ENCODE results near the gene OXCT2.

- TF ChIP-seq POLR2A (IDR thresholded peaks at IDR 0.05; ENCODE audit: low read length) (no peak), KDM1A (IDR thresholded peaks at IDR 0.05; ENCODE audit: low read depth) (no peak), CHD2 (IDR thresholded peaks at IDR 0.05; ENCODE audit: low read length, partially characterized antibody) (no peak), CTCF (IDR thresholded peaks at IDR 0.05) (no peak), RAD21 (conservative IDR thresholded peaks at IDR 0.05 in 1 of 2, IDR thresholded peaks at IDR 0.05 in 1 of 2) (no peak), HOXA7 (CRISPR knock-in tag; IDR thresholded peaks at IDR 0.05) (no peak), MAX (IDR thresholded peaks at IDR 0.05) (no peak), ESRRA (IDR thresholded peaks at IDR 0.05; ENCODE audit: borderline replicate concordance, low read length) (no peak)
Observed at GRCh38 chr1:39776400-39776713, 5.2 kb upstream of the OXCT2 start.
